ENCODE data around the gene GLUD1. TPM values are rescaled to one million over a fixed set of nuclear protein-coding genes. Genes with fewer than 3 reads are reported as not detected.

Gene GLUD1
- total and polyA plus RNA-seq, 7 donors = 71.3 to 162 (median 144) TPM

- no peaks in the 10 kb centered on the region for H3K4me1 ChIP-seq
- H3K9me3 ChIP-seq = no peaks in the 10 kb centered on the region
- TF ChIP-seq POLR2A (IDR thresholded peaks at IDR 0.05) (no peak), CTCF (IDR thresholded peaks at IDR 0.05) (no peak), POLR2AphosphoS5 (IDR thresholded peaks at IDR 0.05) (no peak)
- no peaks in the 10 kb centered on the region for H3K27me3 ChIP-seq
- no peak overlapping the region for H3K27ac ChIP-seq
- WGBS, 2 donors = 58 to 84% methylated on average over 2 of the region's 2 CpGs
- H3K36me3 ChIP-seq = peaks cover 7 to 84% (median 8%) of the 10 kb centered on the region in 4 donors
- intact Hi-C loops (cut with DNase I) = no loop called here
- H3K4me3 ChIP-seq = no peak overlapping the region
- no peak for DNase-seq
Measured at GRCh38 chr10:87072449-87072848, 22.2 kb downstream of the GLUD1 start.

GRCh38 chr10:87068281-87068680, 26.4 kb downstream of the GLUD1 start:
- no peaks in the 10 kb centered on the region for H3K27me3 ChIP-seq
- no peak for DNase-seq
- intact Hi-C loops (cut with DNase I) = no loop called here
- no peak overlapping the region for H3K27ac ChIP-seq
- peaks cover 14 to 91% (median 26%) of the 10 kb centered on the region in 4 donors for H3K36me3 ChIP-seq
- H3K4me3 ChIP-seq = no peak overlapping the region
- no peaks in the 10 kb centered on the region for H3K4me1 ChIP-seq
- H3K9me3 ChIP-seq = no peaks in the 10 kb centered on the region
- TF ChIP-seq CTCF (IDR thresholded peaks at IDR 0.05) (no peak), EP300 (IDR thresholded peaks at IDR 0.05) (no peak), POLR2AphosphoS5 (IDR thresholded peaks at IDR 0.05) (no peak), POLR2A (IDR thresholded peaks at IDR 0.05) (no peak)
- 95 to 96% methylated on average over 1 of the region's 1 CpG for WGBS, 2 donors

- intact Hi-C loops (cut with DNase I) = no loop called here
- WGBS, 2 donors = 97% methylated on average over 1 of the region's 1 CpG
Measured at GRCh38 chr10:87066865-87067264, 27.8 kb downstream of the GLUD1 start.

GRCh38 chr10:87066178-87066577, 28.5 kb downstream of the GLUD1 start:
- no peak overlapping the region for H3K4me3 ChIP-seq
- peaks cover 14 to 93% (median 37%) of the 10 kb centered on the region in 4 donors for H3K36me3 ChIP-seq
- no peak for TF ChIP-seq POLR2AphosphoS5 (IDR thresholded peaks at IDR 0.05)
- TF ChIP-seq CTCF (IDR thresholded peaks at IDR 0.05) = no peak
- TF ChIP-seq POLR2A (IDR thresholded peaks at IDR 0.05) = no peak
- no peak for TF ChIP-seq EP300 (IDR thresholded peaks at IDR 0.05)
- no peaks in the 10 kb centered on the region for H3K4me1 ChIP-seq
- no peaks in the 10 kb centered on the region for H3K27me3 ChIP-seq
- DNase-seq = no peak
- no peak overlapping the region for H3K27ac ChIP-seq
- H3K9me3 ChIP-seq = no peaks in the 10 kb centered on the region
- intact Hi-C loops (cut with DNase I) = no loop called here
- WGBS, 2 donors = 97 to 100% methylated on average over 2 of the region's 2 CpGs

More at GRCh38 chr10:87066865-87067264, 27.8 kb downstream of the GLUD1 start:
- no peaks in the 10 kb centered on the region for H3K27me3 ChIP-seq
- DNase-seq = no peak
- H3K9me3 ChIP-seq = no peaks in the 10 kb centered on the region
- no peak overlapping the region for H3K4me3 ChIP-seq
- no peak overlapping the region for H3K27ac ChIP-seq
- TF ChIP-seq POLR2AphosphoS5 (IDR thresholded peaks at IDR 0.05) = no peak
- no peak for TF ChIP-seq CTCF (IDR thresholded peaks at IDR 0.05)
- no peak for TF ChIP-seq EP300 (IDR thresholded peaks at IDR 0.05)
- no peak for TF ChIP-seq POLR2A (IDR thresholded peaks at IDR 0.05)
- H3K36me3 ChIP-seq = peaks cover 14 to 91% (median 34%) of the 10 kb centered on the region in 4 donors
- H3K4me1 ChIP-seq = no peaks in the 10 kb centered on the region

GRCh38 chr10:87064651-87065050, 30.0 kb downstream of the GLUD1 start:
- Histone ChIP-seq H3K27ac (no peak overlapping the region), H3K9me3 (no peaks in the 10 kb centered on the region), H3K4me3 (no peak overlapping the region), H3K4me1 (no peaks in the 10 kb centered on the region), H3K27me3 (no peaks in the 10 kb centered on the region), H3K36me3 (peaks cover 25 to 94% (median 45%) of the 10 kb centered on the region in 4 donors)
- TF ChIP-seq EP300 (IDR thresholded peaks at IDR 0.05) (no peak), POLR2A (IDR thresholded peaks at IDR 0.05) (no peak), POLR2AphosphoS5 (IDR thresholded peaks at IDR 0.05) (no peak), CTCF (IDR thresholded peaks at IDR 0.05) (no peak)
- WGBS, 2 donors = 77 to 83% methylated on average over 5 of the region's 5 CpGs
- intact Hi-C loops (cut with DNase I) = no loop called here
- DNase-seq = no peak
